AG04450 (cell line): ENCODE data around the gene GRM6. TPM values are rescaled to one million over a fixed set of nuclear protein-coding genes. Genes with fewer than 3 reads are reported as not detected.
A peak's percentile ranks its signal among the peaks of the same experiment; 100 is the strongest.

Experiments
- CTCF ChIA-PET: fragments of 300-600, 350-600 bp; formaldehyde crosslinking; extraction: SDS; loops from one replicate; lab custom pipeline; 2022; ENCODE audit warnings: antibody characterized with exemption, inconsistent platforms; lab: Charles Lee
- POLR2A ChIA-PET: fragments of 350-600 bp; formaldehyde crosslinking; extraction: SDS; loops from one replicate; lab custom pipeline; 2021; ENCODE audit warnings: antibody characterized with exemption, inconsistent platforms; lab: Yijun Ruan, JAX
- DNase-seq: peaks from one replicate; pipeline ENCODE4 v3.0.0-alpha.2; 2011; ENCODE audit warnings: low read depth, low spot score
- H3K27ac ChIP-seq: one replicate; pipeline ENCODE4 v1.5.1; 2012; ENCODE audit warnings: low read depth, low read length, control low read depth
- H3K27me3 ChIP-seq: one replicate; pipeline ENCODE4 v1.6.0; 2012; ENCODE audit warnings: low read length; ENCODE audit not compliant: control insufficient read depth, insufficient read depth
- H3K4me3 ChIP-seq: 2 replicates; pipeline ENCODE4 v1.5.1; 2011; ENCODE audit warnings: mild to moderate bottlenecking, low read depth, low read length, control low read depth
- H3K9me3 ChIP-seq: 2 replicates; pipeline ENCODE4 v1.5.1; 2012; ENCODE audit warnings: low read length; ENCODE audit not compliant: control insufficient read depth, insufficient read depth
- polyA plus RNA-seq: library from polyadenylated mRNA; depleted of rRNA; stranded (reverse); fragments of >200 nt; gene quantifications from 2 replicates; pipeline ENCODE4 v1.2.3, GENCODE V29; 2011; rRNA removed
- TF ChIP-seq, protein P1 (sequence below): IDR thresholded peaks from 2 replicates; pipeline ENCODE4 v1.5.1; 2011; ENCODE audit warnings: low read depth, low read length, control low read depth, inconsistent platforms

Gene GRM6
- polyA plus RNA-seq, 1 experiment: not detected

- TF ChIP-seq, protein P1, sequence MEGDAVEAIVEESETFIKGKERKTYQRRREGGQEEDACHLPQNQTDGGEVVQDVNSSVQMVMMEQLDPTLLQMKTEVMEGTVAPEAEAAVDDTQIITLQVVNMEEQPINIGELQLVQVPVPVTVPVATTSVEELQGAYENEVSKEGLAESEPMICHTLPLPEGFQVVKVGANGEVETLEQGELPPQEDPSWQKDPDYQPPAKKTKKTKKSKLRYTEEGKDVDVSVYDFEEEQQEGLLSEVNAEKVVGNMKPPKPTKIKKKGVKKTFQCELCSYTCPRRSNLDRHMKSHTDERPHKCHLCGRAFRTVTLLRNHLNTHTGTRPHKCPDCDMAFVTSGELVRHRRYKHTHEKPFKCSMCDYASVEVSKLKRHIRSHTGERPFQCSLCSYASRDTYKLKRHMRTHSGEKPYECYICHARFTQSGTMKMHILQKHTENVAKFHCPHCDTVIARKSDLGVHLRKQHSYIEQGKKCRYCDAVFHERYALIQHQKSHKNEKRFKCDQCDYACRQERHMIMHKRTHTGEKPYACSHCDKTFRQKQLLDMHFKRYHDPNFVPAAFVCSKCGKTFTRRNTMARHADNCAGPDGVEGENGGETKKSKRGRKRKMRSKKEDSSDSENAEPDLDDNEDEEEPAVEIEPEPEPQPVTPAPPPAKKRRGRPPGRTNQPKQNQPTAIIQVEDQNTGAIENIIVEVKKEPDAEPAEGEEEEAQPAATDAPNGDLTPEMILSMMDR: no peak
- Histone ChIP-seq H3K4me3 (no peak overlapping the region), H3K27me3 (no peaks in the 10 kb centered on the region), H3K27ac (no peak overlapping the region), H3K9me3 (peaks cover 62% of the 10 kb centered on the region)
- ChIA-PET CTCF (no interaction called here), POLR2A (no interaction called here)
- DNase-seq: no peak
Observed at GRCh38 chr5:178965465-178966055, 29.6 kb downstream of the GRM6 start.

DNA sequence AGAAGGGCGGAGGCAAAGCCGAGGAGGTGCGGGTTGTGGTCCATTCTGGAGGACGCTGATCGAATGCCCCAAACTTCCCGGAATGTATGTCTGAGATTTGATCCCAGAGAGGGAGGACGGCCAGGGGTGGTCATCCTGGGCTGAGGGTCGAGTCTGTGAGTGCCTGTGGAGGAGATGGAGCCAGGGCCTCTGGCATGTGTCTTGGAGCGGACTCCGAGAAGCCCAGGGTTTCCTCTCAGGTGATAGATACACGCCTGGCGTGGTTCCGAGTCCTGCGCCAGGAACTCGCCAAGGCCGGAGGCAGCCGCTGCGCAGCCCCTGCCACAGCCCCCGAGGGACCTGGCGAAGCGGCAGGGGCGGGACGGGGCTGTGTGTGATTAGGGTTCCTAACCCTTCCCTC is 53.8 kb downstream of the GRM6 start:
- H3K4me3 ChIP-seq: peak overlapping the region; percentile 60
- H3K27me3 ChIP-seq: no peaks in the 10 kb centered on the region
- TF ChIP-seq, protein P1: no peak
- DNase-seq: no peak
- no peak overlapping the region for H3K27ac ChIP-seq
- H3K9me3 ChIP-seq: peaks cover 85% of the 10 kb centered on the region
- ChIA-PET CTCF (no interaction called here), POLR2A (no interaction called here)

- TF ChIP-seq, protein P1: no peak
- DNase-seq: peak; percentile 38
- Histone ChIP-seq H3K4me3 (peak within 1 kb of the TSS; percentile 60), H3K9me3 (peaks cover 81% of the 10 kb centered on the region), H3K27me3 (no peaks in the 10 kb centered on the region), H3K27ac (no peak within 1 kb of the TSS)
- CTCF ChIA-PET: interaction anchor here (1.0 kb wide), 1 partner anchor 87 kb away, joined by 3 read pairs; no protein-coding TSS in a partner anchor
- POLR2A ChIA-PET: no interaction called here
Observed at GRCh38 chr5:178940569-178941360, 54.4 kb downstream of the GRM6 start, which contains the start of gene ZNF454. Gene ZNF454 (plus strand): TSS chr5:178941198. CDS start chr5:178942792, 1,594 bp downstream.

DNA sequence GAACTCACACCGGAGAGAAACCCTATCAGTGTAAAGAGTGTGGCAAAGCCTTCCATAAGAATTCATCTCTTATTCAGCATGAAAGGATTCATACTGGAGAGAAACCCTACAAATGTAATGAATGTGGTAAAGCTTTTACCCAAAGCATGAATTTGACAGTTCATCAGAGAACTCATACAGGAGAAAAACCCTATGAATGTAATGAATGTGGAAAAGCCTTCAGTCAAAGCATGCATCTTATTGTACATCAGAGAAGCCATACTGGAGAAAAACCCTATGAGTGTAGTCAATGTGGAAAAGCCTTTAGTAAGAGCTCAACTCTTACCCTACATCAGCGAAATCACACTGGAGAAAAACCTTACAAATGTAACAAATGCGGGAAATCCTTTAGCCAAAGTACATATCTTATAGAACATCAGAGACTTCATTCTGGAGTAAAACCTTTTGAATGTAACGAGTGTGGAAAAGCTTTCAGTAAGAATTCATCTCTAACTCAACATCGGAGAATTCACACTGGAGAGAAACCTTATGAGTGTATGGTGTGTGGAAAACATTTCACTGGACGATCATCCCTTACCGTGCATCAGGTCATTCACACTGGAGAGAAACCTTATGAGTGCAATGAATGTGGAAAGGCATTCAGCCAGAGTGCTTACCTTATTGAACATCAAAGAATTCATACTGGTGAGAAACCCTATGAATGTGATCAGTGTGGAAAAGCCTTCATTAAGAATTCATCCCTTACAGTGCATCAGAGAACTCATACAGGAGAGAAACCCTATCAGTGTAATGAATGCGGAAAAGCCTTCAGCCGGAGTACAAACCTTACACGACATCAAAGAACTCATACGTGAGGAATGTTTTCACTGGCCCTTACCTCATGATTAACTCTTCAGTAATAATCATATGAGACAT is 63.0 kb downstream of the GRM6 start:
- CTCF ChIA-PET: interaction anchor here (0.6 kb wide), 1 partner anchor 43 kb away, joined by 3 read pairs; no protein-coding TSS in a partner anchor
- Histone ChIP-seq H3K4me3 (no peak overlapping the region), H3K27ac (no peak overlapping the region), H3K27me3 (no peaks in the 10 kb centered on the region), H3K9me3 (peaks cover 54% of the 10 kb centered on the region)
- POLR2A ChIA-PET: no interaction called here
- DNase-seq: no peak
- TF ChIP-seq, protein P1: no peak

Other genes starting within 250 kb of the GRM6 start
- gene ZNF354B, start 135.4 kb downstream of the GRM6 start, polyA plus RNA-seq: 5.3 and 7.4 TPM in 2 replicates
- gene ZFP2, start 99.4 kb downstream of the GRM6 start, polyA plus RNA-seq: 0.33 and 0.62 TPM in 2 replicates
- 0.57 and 0.78 TPM in 2 replicates for gene ZNF454, start 54.1 kb downstream of the GRM6 start, polyA plus RNA-seq
- 1.9 and 3.1 TPM in 2 replicates for gene ZNF879, start 28.5 kb upstream of the GRM6 start, polyA plus RNA-seq
- 4.2 and 5.1 TPM in 2 replicates for gene ZNF354C, start 65.1 kb upstream of the GRM6 start, polyA plus RNA-seq